Fibroblast of villous mesenchyme (primary cell): ENCODE data around the gene KIRREL3. TPM values are rescaled to one million over a fixed set of nuclear protein-coding genes. Genes with fewer than 3 reads are reported as not detected.

Source experiments
- DNase-seq: peaks from one replicate; pipeline ENCODE4 v3.0.0-alpha.2; 2010; ENCODE audit warnings: low read depth
- H3K4me3 ChIP-seq: 2 replicates; pipeline ENCODE4 v1.5.1; 2011; ENCODE audit warnings: low read depth, mild to moderate bottlenecking, low read length
- CTCF ChIP-seq: IDR thresholded peaks from 2 replicates; pipeline ENCODE4 v1.5.1; 2012; ENCODE audit warnings: low read depth, mild to moderate bottlenecking, low read length; ENCODE audit not compliant: insufficient read depth
- total RNA-seq: library from RNA; depleted of rRNA; stranded (reverse); fragments of >200 nt; gene quantifications from 2 replicates; pipeline ENCODE4 v1.2.3, GENCODE V29; 2012

Gene KIRREL3
- total RNA-seq, 1 donor: 9.9 TPM

DNA sequence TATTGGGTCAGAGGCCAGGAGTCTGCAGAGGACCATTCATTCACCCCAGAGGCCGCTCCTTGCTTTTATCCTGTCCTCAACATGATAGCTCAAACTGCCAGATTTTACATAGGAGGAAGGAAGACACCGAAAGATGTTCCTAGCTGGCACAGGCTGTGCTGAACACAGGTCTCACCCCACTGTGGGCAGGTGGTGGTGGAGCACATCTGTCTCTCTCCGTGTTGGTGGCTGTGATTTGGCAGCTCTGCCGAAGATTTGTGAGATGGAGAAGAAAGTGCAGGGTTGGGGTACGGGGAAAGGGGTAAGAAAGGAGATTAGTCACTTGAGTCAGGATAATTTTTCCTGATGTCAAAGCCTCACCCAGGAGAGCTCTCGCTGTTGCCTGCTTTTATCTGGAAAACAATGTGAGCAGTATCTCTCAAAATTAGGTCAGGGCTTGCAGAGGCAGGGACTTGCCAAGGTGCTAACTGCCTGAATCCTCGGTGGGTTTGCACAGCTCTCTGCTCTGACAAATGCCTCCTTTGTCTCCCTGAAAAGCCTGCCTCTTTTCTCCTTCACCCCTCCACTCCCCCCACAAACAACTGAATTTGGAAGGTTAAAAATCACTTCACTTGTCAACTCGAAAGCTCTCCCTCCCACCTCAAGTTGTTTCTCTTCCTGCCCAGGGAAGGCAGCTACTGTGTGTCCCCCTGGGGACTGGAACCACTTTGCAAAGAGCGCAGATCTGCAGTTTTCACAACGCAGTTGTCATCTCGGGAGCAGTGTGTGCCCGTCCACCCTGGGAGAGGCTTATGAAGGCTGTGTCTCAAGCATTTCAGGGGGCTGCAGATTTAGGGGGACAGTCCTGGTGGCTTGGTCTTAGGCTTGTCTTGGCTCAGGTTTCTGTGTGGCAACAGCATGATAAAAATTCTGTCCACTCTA is 345.4 kb downstream of the KIRREL3 start:
- no peak for DNase-seq
- no peak for TF ChIP-seq CTCF
- no peak overlapping the region for H3K4me3 ChIP-seq

GRCh38 chr11:126653040-126653439 is 347.5 kb downstream of the KIRREL3 start:
- DNase-seq: no peak
- no peak overlapping the region for H3K4me3 ChIP-seq
- no peak for TF ChIP-seq CTCF

DNA sequence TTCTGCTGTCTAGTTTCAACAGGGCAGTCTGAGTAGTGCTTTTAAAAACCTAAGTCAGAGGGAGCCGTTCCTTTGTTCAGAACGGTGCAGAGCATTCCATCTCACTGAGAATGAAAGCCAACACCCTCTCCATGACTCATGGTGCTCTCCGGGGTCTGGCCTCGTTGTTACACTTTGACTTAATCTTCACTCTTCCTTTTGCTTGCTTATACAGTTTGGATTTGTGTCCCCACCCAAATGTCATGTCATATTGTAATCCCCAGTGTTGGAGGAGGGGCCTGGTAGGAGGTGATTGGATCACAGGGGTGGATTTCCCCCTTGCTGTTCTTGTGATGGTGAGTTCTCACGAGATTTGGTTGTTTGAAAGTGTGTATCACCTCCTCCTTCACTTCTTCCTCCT is 352.8 kb downstream of the KIRREL3 start:
- peak; percentile 22 for DNase-seq
- no peak overlapping the region for H3K4me3 ChIP-seq
- no peak for TF ChIP-seq CTCF

- no peak for TF ChIP-seq CTCF
- no peak for DNase-seq
- no peak overlapping the region for H3K4me3 ChIP-seq
These were observed 353.6 kb downstream of the KIRREL3 start for GRCh38 chr11:126646701-126647557.

GRCh38 chr11:126645186-126645585 is 355.4 kb downstream of the KIRREL3 start:
- DNase-seq: no peak
- TF ChIP-seq CTCF: no peak

DNA sequence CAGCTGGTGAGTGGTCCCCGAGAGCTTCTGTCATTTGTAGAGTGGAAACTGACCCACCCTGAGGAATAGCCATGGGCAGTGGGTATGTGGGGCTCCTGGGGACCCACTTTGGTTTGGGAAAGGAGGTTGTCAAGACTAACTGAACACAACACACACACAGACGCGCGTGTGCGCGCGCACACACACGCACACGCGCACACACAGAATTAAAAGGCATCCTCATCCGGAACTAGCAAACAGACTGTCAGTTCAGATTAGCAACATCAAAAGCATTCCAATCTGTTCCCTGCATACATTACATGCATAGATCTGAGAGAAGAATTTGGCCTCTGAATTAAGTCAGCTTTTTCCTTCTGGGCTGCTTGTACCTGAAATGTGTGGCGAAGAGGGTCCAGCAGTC is 360.4 kb downstream of the KIRREL3 start:
- TF ChIP-seq CTCF: no peak
- H3K4me3 ChIP-seq: no peak overlapping the region
- no peak for DNase-seq

More at GRCh38 chr11:126645186-126645585, 355.4 kb downstream of the KIRREL3 start:
- no peak overlapping the region for H3K4me3 ChIP-seq
